HG03378 (cell line): ENCODE measurements around the gene TUT1.
"Not testable (repeated sequence)": the region's sequence is repeated elsewhere in the genome, so short reads cannot be mapped to it uniquely, and the experiment has no call there.

Source experiments
- ATAC-seq: cut with Tn5 transposase; IDR thresholded peaks from one replicate; pipeline ENCODE4 v1.9.1; 2021; ENCODE audit warnings: mild to moderate bottlenecking, moderate library complexity; ENCODE audit not compliant: unreplicated experiment

The TUT1 gene

GRCh38 chr11:62591448-62592145, at the start of gene TUT1:
Gene TUT1 (minus strand): TSS chr11:62591523. CDS start chr11:62591485, 38 bp downstream.
- ATAC-seq = peak; percentile 78

GRCh38 chr11:62632492-62632891, 41.2 kb upstream of the TUT1 start:
- ATAC-seq = no peak

GRCh38 chr11:62627713-62628112, 36.4 kb upstream of the TUT1 start:
- ATAC-seq = no peak

GRCh38 chr11:62622476-62623089, 31.3 kb upstream of the TUT1 start:
- no peak for ATAC-seq

GRCh38 chr11:62621567-62622470, 30.5 kb upstream of the TUT1 start, which contains the start of gene B3GAT3:
Gene B3GAT3 (minus strand): TSS chr11:62621986. CDS start chr11:62621947, 39 bp downstream.
- peak; percentile 87 for ATAC-seq

- no peak for ATAC-seq
Measured at GRCh38 chr11:62621027-62621566, 29.8 kb upstream of the TUT1 start.

- not testable (repeated sequence) for ATAC-seq
Measured at GRCh38 chr11:62616957-62617356, 25.6 kb upstream of the TUT1 start.

- ATAC-seq = no peak
Measured at GRCh38 chr11:62615521-62615920, 24.2 kb upstream of the TUT1 start.

GRCh38 chr11:62614275-62614674, 23.0 kb upstream of the TUT1 start:
- ATAC-seq = no peak

- ATAC-seq = no peak
Measured at GRCh38 chr11:62613291-62613778, 22.0 kb upstream of the TUT1 start.

GRCh38 chr11:62612366-62613290, 21.3 kb upstream of the TUT1 start, which contains the start of the genes EML3 and ROM1:
Gene EML3 (minus strand): TSS chr11:62612775. CDS start chr11:62612457, 318 bp downstream.
Gene ROM1 (plus strand): TSS chr11:62613257. CDS start chr11:62613282, 25 bp downstream.
- peak; percentile 53 for ATAC-seq

GRCh38 chr11:62611705-62612365, 20.5 kb upstream of the TUT1 start:
- ATAC-seq = peak; percentile 15

GRCh38 chr11:62610814-62611704, 19.7 kb upstream of the TUT1 start:
- ATAC-seq = no peak

GRCh38 chr11:62610403-62610802, 19.1 kb upstream of the TUT1 start:
- ATAC-seq = no peak

- no peak for ATAC-seq
Measured at GRCh38 chr11:62608776-62609175, 17.5 kb upstream of the TUT1 start.

- ATAC-seq = no peak
Measured at GRCh38 chr11:62607714-62608113, 16.4 kb upstream of the TUT1 start.

- no peak for ATAC-seq
Measured at GRCh38 chr11:62605902-62606301, 14.6 kb upstream of the TUT1 start.

- ATAC-seq = no peak
Measured at GRCh38 chr11:62605467-62605866, 14.1 kb upstream of the TUT1 start.
